ENCODE data around the gene FMNL3. TPM values are rescaled to one million over a fixed set of nuclear protein-coding genes. Genes with fewer than 3 reads are reported as not detected.

FMNL3 gene
- total and polyA plus RNA-seq, 2 of the 13 experiments (the other 11 are each of a cell fraction or from before 2014, with no cell fraction given): 0.44 to 1.1 TPM

DNA sequence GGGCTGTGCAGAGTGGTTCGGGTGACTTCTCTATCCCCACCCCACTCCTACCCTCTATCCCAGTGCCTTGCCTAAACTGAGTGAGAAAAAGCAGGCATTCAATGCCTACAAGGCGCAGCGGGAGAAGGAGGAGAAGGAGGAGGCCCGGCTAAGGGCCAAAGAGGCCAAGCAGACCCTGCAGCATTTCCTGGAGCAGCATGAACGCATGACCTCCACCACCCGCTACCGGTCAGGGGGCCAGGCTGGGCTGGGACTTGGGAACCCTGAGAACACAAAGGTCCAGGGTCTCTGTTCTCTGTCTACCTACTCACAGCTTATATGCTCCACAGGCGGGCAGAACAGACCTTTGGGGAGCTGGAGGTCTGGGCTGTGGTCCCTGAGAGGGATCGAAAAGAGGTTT is 72.2 kb downstream of the FMNL3 start:
- no peak for FAIRE-seq
- no peak for ATAC-seq
- Histone ChIP-seq H3K4me3 (replicated peaks in 1 of 3; ENCODE audit: insufficient read depth in 1 of 3, low read depth in 2 of 3, low read length in 3 of 3) (no peak overlapping the region), H3K79me2 (ENCODE audit: insufficient read depth, low read length) (no peaks in the 10 kb centered on the region), H3K4me1 (ENCODE audit: insufficient read depth, low read length) (peaks cover 23% of the 10 kb centered on the region), H3K4me2 (ENCODE audit: low read depth, low read length) (no peak overlapping the region), H4K20me1 (ENCODE audit: insufficient read depth, low read length) (no peaks in the 10 kb centered on the region), H3K9me3 (ENCODE audit: low read length) (no peaks in the 10 kb centered on the region), H3K27ac (ENCODE audit: extremely low read length, insufficient read depth, low read length) (no peak overlapping the region), H2AFZ (ENCODE audit: low read length) (no peak overlapping the region), H3K27me3 (ENCODE audit: control insufficient read depth in 1 of 2, insufficient read depth in 2 of 2, low read length in 2 of 2) (no peaks in the 10 kb centered on the region), H3K36me3 (replicated peaks in 1 of 2; ENCODE audit: control insufficient read depth in 1 of 2, insufficient read depth in 2 of 2, low read length in 2 of 2) (no peaks in the 10 kb centered on the region), H3K9ac (ENCODE audit: insufficient read depth, low read depth, low read length) (no peak overlapping the region)
- ChIA-PET POLR2A (interaction anchor here (0.8 kb wide), 1 partner anchor 106 kb away, joined by 4 read pairs; the partner anchor contains the start of gene TMBIM6), CTCF (ENCODE audit: low intra/inter-chr PET ratio, low total read pairs) (no interaction called here)
- BruUV-seq (replicated peaks): no TSS peak
- DNase-seq (ENCODE audit: low spot score): no peak
- intact Hi-C loops (cut with micrococcal nuclease; ENCODE audit: unreplicated experiment): no loop called here
- no peak for TF ChIP-seq PRMT3 (CRISPR knock-in tag; IDR thresholded peaks at IDR 0.05; ENCODE audit: borderline replicate concordance, low read depth)
- no peak for TF ChIP-seq ZNF720 (CRISPR knock-in tag; IDR thresholded peaks at IDR 0.05)
- TF ChIP-seq ZNF430 (CRISPR knock-in tag; IDR thresholded peaks at IDR 0.05): no peak
- no peak for TF ChIP-seq HCFC1 (IDR thresholded peaks at IDR 0.05; ENCODE audit: low read depth, low read length)
- TF ChIP-seq ZBTB38 (CRISPR knock-in tag; IDR thresholded peaks at IDR 0.05): no peak
- no peak for TF ChIP-seq SKI (IDR thresholded peaks at IDR 0.05; ENCODE audit: partially characterized antibody)
- TF ChIP-seq SOX13 (IDR thresholded peaks at IDR 0.05): no peak
- TF ChIP-seq SOX13 (CRISPR knock-in tag; conservative IDR thresholded peaks at IDR 0.05 in 1 of 2, IDR thresholded peaks at IDR 0.05 in 1 of 2): no peak
- WGBS (ENCODE audit: low lambda C conversion rate): 89% methylated on average over 7 of the region's 9 CpGs
- in situ Hi-C loops (cut with HindIII; ENCODE audit: extremely low pct_ligation_motif_present, low pct_unique_long_range_greater_than_20kb): no loop called here

DNA sequence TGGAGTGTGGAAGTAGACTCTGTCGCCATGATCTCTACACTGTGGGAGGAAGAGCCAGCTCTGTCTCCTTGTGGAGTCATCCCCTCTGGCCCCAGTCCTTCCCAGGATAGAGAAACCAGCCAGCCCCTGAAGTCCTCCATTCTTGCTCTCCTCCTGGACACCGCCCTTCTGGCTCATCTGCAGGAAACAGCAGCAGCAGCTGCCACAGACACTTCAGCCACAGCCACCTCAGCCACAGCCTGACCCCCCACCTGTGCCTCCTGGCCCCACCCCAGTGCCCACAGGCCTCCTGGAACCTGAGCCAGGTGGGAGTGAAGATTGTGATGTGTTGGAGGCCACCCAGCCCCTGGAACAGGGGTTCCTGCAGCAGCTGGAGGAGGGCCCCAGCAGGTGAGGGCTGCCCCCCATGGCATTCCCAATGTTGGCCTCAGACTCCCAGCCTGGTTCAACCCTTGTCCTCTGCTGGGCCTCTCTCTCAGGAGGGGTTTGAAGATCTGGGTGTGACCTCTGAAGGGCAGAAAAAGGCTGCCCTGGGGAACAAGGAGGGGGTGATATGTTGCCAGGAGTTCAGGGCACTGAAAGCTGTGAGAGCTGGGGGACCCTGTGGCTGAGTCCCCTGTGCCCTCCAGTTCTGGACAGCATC is 73.4 kb downstream of the FMNL3 start:
- ATAC-seq (no peak), DNase-seq (ENCODE audit: low spot score) (no peak), FAIRE-seq (no peak)
- Histone ChIP-seq H3K9me3 (ENCODE audit: low read length) (no peaks in the 10 kb centered on the region), H3K4me3 (replicated peaks in 1 of 3; ENCODE audit: insufficient read depth in 1 of 3, low read depth in 2 of 3, low read length in 3 of 3) (no peak overlapping the region), H3K79me2 (ENCODE audit: insufficient read depth, low read length) (no peaks in the 10 kb centered on the region), H4K20me1 (ENCODE audit: insufficient read depth, low read length) (no peaks in the 10 kb centered on the region), H3K36me3 (replicated peaks in 1 of 2; ENCODE audit: control insufficient read depth in 1 of 2, insufficient read depth in 2 of 2, low read length in 2 of 2) (no peaks in the 10 kb centered on the region), H3K27ac (ENCODE audit: extremely low read length, insufficient read depth, low read length) (no peak overlapping the region), H2AFZ (ENCODE audit: low read length) (no peak overlapping the region), H3K27me3 (ENCODE audit: control insufficient read depth in 1 of 2, insufficient read depth in 2 of 2, low read length in 2 of 2) (no peaks in the 10 kb centered on the region), H3K9ac (ENCODE audit: insufficient read depth, low read depth, low read length) (no peak overlapping the region), H3K4me1 (ENCODE audit: insufficient read depth, low read length) (peaks cover 23% of the 10 kb centered on the region), H3K4me2 (ENCODE audit: low read depth, low read length) (no peak overlapping the region)
- WGBS (ENCODE audit: low lambda C conversion rate): 100% methylated on average over 2 of the region's 2 CpGs
- BruUV-seq (replicated peaks): no TSS peak
- ChIA-PET CTCF (ENCODE audit: low intra/inter-chr PET ratio, low total read pairs) (no interaction called here), POLR2A (no interaction called here)
- in situ Hi-C loops (cut with HindIII; ENCODE audit: extremely low pct_ligation_motif_present, low pct_unique_long_range_greater_than_20kb): no loop called here
- TF ChIP-seq ZBTB20 (CRISPR knock-in tag; IDR thresholded peaks at IDR 0.05; ENCODE audit: borderline replicate concordance, low read depth) (no peak), CCDC6 (CRISPR knock-in tag; IDR thresholded peaks at IDR 0.05) (no peak), ISL2 (CRISPR knock-in tag; IDR thresholded peaks at IDR 0.05) (no peak), ARNT (IDR thresholded peaks at IDR 0.05) (no peak)
- intact Hi-C loops (cut with micrococcal nuclease; ENCODE audit: unreplicated experiment): no loop called here
